HG02678 (cell line): ENCODE measurements around the gene C1QTNF9.
"Not testable (repeated sequence)": the region's sequence is repeated elsewhere in the genome, so short reads cannot be mapped to it uniquely, and the experiment has no call there.

Source experiments
- ATAC-seq: cut with Tn5 transposase; IDR thresholded peaks from one replicate; pipeline ENCODE4 v1.9.1; 2021; ENCODE audit warnings: mild to moderate bottlenecking, moderate library complexity; ENCODE audit not compliant: unreplicated experiment

The C1QTNF9 gene

GRCh38 chr13:24359252-24359651 is 49.9 kb downstream of the C1QTNF9 start:
- ATAC-seq = not testable (repeated sequence)

DNA sequence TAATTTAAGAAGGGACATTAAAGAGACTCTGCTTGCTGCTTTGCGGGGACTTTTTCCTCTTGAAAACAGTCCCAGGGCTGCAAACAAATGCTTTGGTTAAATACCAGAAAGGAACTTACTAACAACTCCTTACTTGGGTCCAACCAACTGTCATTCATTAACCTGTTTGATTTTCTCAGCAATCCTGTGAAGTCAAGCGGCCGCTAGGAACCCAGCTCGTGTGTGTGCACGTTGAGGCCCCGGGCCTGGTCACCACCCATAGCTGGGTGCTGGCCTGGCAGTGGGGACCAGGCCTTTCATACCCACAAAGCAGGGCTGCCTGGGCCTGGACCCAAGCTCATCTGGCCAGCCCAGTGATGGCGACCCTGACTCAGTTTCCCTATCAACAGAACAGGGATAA is 50.7 kb downstream of the C1QTNF9 start:
- ATAC-seq = no peak

GRCh38 chr13:24361113-24361512 is 51.7 kb downstream of the C1QTNF9 start:
- no peak for ATAC-seq

GRCh38 chr13:24361852-24362366 is 52.5 kb downstream of the C1QTNF9 start:
- no peak for ATAC-seq

GRCh38 chr13:24362435-24362952 is 53.1 kb downstream of the C1QTNF9 start:
- ATAC-seq = no peak

DNA sequence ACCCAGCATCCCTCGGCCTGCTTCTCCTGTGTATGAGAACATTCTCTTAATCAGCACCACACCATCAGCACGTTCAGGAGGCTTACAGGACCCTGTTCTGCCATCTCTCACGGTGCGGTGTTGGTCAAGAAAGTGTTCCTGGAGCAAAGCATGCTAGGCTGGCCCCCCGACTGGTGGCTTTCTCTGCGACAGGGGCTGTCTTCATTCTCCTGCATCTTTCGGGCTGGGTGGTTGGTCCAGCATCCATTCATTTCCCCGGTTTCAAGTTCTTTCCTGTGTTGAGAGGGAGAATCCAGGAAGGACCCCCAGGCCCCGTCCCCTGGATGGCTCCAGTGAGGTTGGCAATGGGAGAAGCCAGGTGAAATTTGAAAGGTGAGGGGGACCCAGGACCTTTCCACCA is 55.8 kb downstream of the C1QTNF9 start:
- ATAC-seq = no peak

GRCh38 chr13:24366315-24366714 is 56.9 kb downstream of the C1QTNF9 start:
- not testable (repeated sequence) for ATAC-seq

DNA sequence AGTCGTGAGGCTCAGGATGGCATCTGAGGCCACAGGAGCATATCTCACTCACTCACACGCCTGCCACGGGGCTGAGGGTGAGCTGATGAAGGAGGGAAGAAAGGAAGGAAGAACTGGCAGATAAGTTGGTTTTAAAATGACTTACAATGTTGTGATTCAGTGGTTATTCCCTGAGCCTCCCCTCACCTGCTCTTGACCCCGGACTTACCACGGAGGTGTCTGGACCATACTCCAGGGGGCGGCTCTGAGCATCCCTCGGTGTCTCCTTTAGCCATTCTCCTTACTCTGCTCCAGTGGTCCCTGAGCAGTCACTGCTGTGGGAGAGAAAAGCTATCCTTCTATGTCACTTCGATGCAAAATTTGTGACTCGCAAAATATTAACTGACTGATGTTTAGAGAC is 61.9 kb downstream of the C1QTNF9 start:
- ATAC-seq = not testable (repeated sequence)
